Measurements from ENCODE around the gene SIVA1. TPM values are rescaled to one million over a fixed set of nuclear protein-coding genes. Genes with fewer than 3 reads are reported as not detected.
A peak's percentile ranks its signal among the peaks of the same experiment; 100 is the strongest.

The SIVA1 gene
- total RNA-seq, 2 experiments from 2014 or later: 111 to 124 TPM

- no peak for TF ChIP-seq CTCF (IDR thresholded peaks at IDR 0.05)
- ChIA-PET POLR2A (interaction anchor here (0.5 to 2.6 kb wide), 25 partner anchors 8 to 1466 kb away, joined by 3 to 30 read pairs (median 3); partner anchors contain the start of genes ADSS1, CDCA4, GPR132 and INF2), CTCF (interaction anchor here (1.5 to 2.4 kb wide), 3 partner anchors 25 to 48 kb away, joined by 5 to 16 read pairs (median 14); partner anchors contain the start of gene SIVA1)
- intact Hi-C loops (cut with DNase I, micrococcal nuclease): loop anchor here in 1 of 2 experiments (1.0 kb wide), 2 partner anchors 25 to 48 kb away; partner anchors contain the start of gene SIVA1
- Mint-ChIP-seq H3K9me3 (no peaks in the 10 kb centered on the region), H3K4me3 (peak within 1 kb of the TSS; percentile 94), H3K27me3 (no peaks in the 10 kb centered on the region), H3K4me1 (ENCODE audit: low read depth) (peaks cover 35% of the 10 kb centered on the region), H3K36me3 (ENCODE audit: low read depth) (no peaks in the 10 kb centered on the region), H3K27ac (peak within 1 kb of the TSS; percentile 79)
- Histone ChIP-seq H3K27me3 (ENCODE audit: control insufficient read depth in 1 of 2, insufficient read depth in 2 of 2, low read length in 2 of 2) (no peaks in the 10 kb centered on the region), H3K27ac (ENCODE audit: low read depth in 1 of 2, low read length in 2 of 2) (peak within 1 kb of the TSS; percentile 50 to 82), H3K4me1 (ENCODE audit: insufficient read depth, low read length) (peaks cover 53% of the 10 kb centered on the region), H3K4me3 (ENCODE audit: low read length) (peak within 1 kb of the TSS; percentile 65), H3K36me3 (ENCODE audit: insufficient read depth, low read length) (no peaks in the 10 kb centered on the region), H3K9me3 (ENCODE audit: control insufficient read depth in 1 of 2, insufficient read depth in 1 of 2, low read length in 2 of 2) (no peaks in the 10 kb centered on the region)
- ATAC-seq (ENCODE audit: poor library complexity) (peak; percentile 60), DNase-seq (peak; percentile 45 to 91 (median 71))
Measured at GRCh38 chr14:104800771-104801519, 48.0 kb downstream of the SIVA1 start, which contains the start of gene ZBTB42. Gene ZBTB42, plus strand, starts transcription at chr14:104801101. Its CDS starts 97 bp downstream, at chr14:104801198.

- TF ChIP-seq CTCF (IDR thresholded peaks at IDR 0.05): no peak
- CTCF ChIA-PET: interaction anchor here (2.4 kb wide), 1 partner anchor 33 kb away, joined by 16 read pairs; no protein-coding TSS in a partner anchor
- Mint-ChIP-seq H3K27ac (peak overlapping the region; percentile 79), H3K4me1 (ENCODE audit: low read depth) (peaks cover 27% of the 10 kb centered on the region), H3K27me3 (no peaks in the 10 kb centered on the region), H3K4me3 (peak overlapping the region; percentile 94), H3K9me3 (no peaks in the 10 kb centered on the region), H3K36me3 (ENCODE audit: low read depth) (no peaks in the 10 kb centered on the region)
- no peaks in the 10 kb centered on the region for H3K9me3 ChIP-seq (ENCODE audit: control insufficient read depth in 1 of 2, insufficient read depth in 1 of 2, low read length in 2 of 2)
- peak overlapping the region in 1 of 2 donors; percentile 41 for H3K27ac ChIP-seq (ENCODE audit: low read depth in 1 of 2, low read length in 2 of 2)
- DNase-seq (no peak), ATAC-seq (ENCODE audit: poor library complexity) (no peak)
- intact Hi-C loops (cut with DNase I, micrococcal nuclease): no loop called here
- no peaks in the 10 kb centered on the region for H3K36me3 ChIP-seq (ENCODE audit: insufficient read depth, low read length)
- H3K4me1 ChIP-seq (ENCODE audit: insufficient read depth, low read length): peaks cover 44% of the 10 kb centered on the region
- H3K27me3 ChIP-seq (ENCODE audit: control insufficient read depth in 1 of 2, insufficient read depth in 2 of 2, low read length in 2 of 2): no peaks in the 10 kb centered on the region
- H3K4me3 ChIP-seq (ENCODE audit: low read length): peak overlapping the region; percentile 65
- POLR2A ChIA-PET: interaction anchor here (0.6 to 2.6 kb wide), 7 partner anchors 10 to 106 kb away, joined by 3 to 30 read pairs (median 6); partner anchors contain the start of genes ADSS1 and SIVA1
Measured at GRCh38 chr14:104801520-104802393, 48.8 kb downstream of the SIVA1 start.

All from CD4-positive, alpha-beta T cell (primary cell).